HG03354 (cell line): Measurements from ENCODE around the gene CPVL.

Experiments used
- ATAC-seq: cut with Tn5 transposase; IDR thresholded peaks from one replicate; pipeline ENCODE4 v1.9.1; 2021; ENCODE audit warnings: mild to moderate bottlenecking; ENCODE audit not compliant: unreplicated experiment, poor library complexity, severe bottlenecking

CPVL gene

GRCh38 chr7:29065181-29065857 is 81.0 kb downstream of the CPVL start:
- no peak for ATAC-seq

GRCh38 chr7:29063872-29064271 is 82.5 kb downstream of the CPVL start:
- no peak for ATAC-seq

GRCh38 chr7:29063236-29063635 is 83.1 kb downstream of the CPVL start:
- ATAC-seq: no peak

- no peak for ATAC-seq
Measured at GRCh38 chr7:29053105-29053872, 93.0 kb downstream of the CPVL start.

- ATAC-seq: no peak
Measured at GRCh38 chr7:29046978-29047377, 99.4 kb downstream of the CPVL start.

GRCh38 chr7:29045258-29046086 is 100.9 kb downstream of the CPVL start:
- no peak for ATAC-seq

- ATAC-seq: no peak
Measured at GRCh38 chr7:29044554-29044953, 101.8 kb downstream of the CPVL start.

- no peak for ATAC-seq
Measured at GRCh38 chr7:29043576-29043975, 102.8 kb downstream of the CPVL start.

GRCh38 chr7:29042824-29043231 is 103.5 kb downstream of the CPVL start:
- ATAC-seq: no peak

GRCh38 chr7:29041991-29042390 is 104.3 kb downstream of the CPVL start:
- ATAC-seq: no peak

GRCh38 chr7:29040579-29040925 is 105.8 kb downstream of the CPVL start:
- ATAC-seq: no peak

- no peak for ATAC-seq
Measured at GRCh38 chr7:29039821-29040578, 106.3 kb downstream of the CPVL start.

- ATAC-seq: no peak
Measured at GRCh38 chr7:29038463-29038862, 107.9 kb downstream of the CPVL start.

- no peak for ATAC-seq
Measured at GRCh38 chr7:29035044-29035740, 111.1 kb downstream of the CPVL start.

- no peak for ATAC-seq
Measured at GRCh38 chr7:29033584-29033983, 112.8 kb downstream of the CPVL start.

- no peak for ATAC-seq
Measured at GRCh38 chr7:29032146-29032545, 114.2 kb downstream of the CPVL start.

GRCh38 chr7:29030781-29031275 is 115.5 kb downstream of the CPVL start:
- ATAC-seq: no peak

GRCh38 chr7:29022291-29022988 is 123.9 kb downstream of the CPVL start:
- no peak for ATAC-seq

GRCh38 chr7:29019896-29020295 is 126.4 kb downstream of the CPVL start:
- no peak for ATAC-seq
